IMR-90 (cell line): ENCODE measurements around the gene MAML3. TPM values are rescaled to one million over a fixed set of nuclear protein-coding genes. Genes with fewer than 3 reads are reported as not detected.

Source experiments
- ATAC-seq: fragments of 200-7000 bp; cut with Tn5 transposase; 2 replicates; pipeline ENCODE4 v1.9.1; 2020; ENCODE audit warnings: low read depth, mild to moderate bottlenecking, moderate library complexity
- BruUV-seq: library from RNA; stranded (reverse); fragments of 400-500 nt; replicated peaks from 2 replicates; lab custom pipeline; 2021; lab: Mats Ljungman, UMichigan
- CTCF ChIA-PET: fragments of 300-600 bp; formaldehyde crosslinking; extraction: SDS; loops from one replicate; lab custom pipeline; 2021; ENCODE audit warnings: antibody characterized with exemption; lab: Yijun Ruan, JAX
- POLR2A ChIA-PET: fragments of 300-600 bp; sonication (Branson Sonifier 250); formaldehyde crosslinking; loops from one replicate; lab custom pipeline; 2022; ENCODE audit warnings: antibody characterized with exemption; ENCODE audit not compliant: unreplicated experiment; lab: Charles Lee
- DNase-seq: peaks from one replicate; pipeline ENCODE4 v3.0.0; 2013
- H2AFZ ChIP-seq: replicated peaks from 2 replicates; pipeline ENCODE3; 2013; ENCODE audit warnings: low read length, mild to moderate bottlenecking; ENCODE audit not compliant: poor library complexity
- H2AK5ac ChIP-seq: 2 replicates; pipeline ENCODE4 v1.6.1; 2013; ENCODE audit warnings: low read depth, low read length, inconsistent platforms
- H2AK9ac ChIP-seq: replicated peaks from 2 replicates; pipeline ENCODE3; 2013; ENCODE audit warnings: mild to moderate bottlenecking, low read depth, low read length, moderate library complexity; ENCODE audit not compliant: poor library complexity
- H2BK120ac ChIP-seq: 2 replicates; pipeline ENCODE4 v1.6.1; 2013; ENCODE audit warnings: low read depth, low read length, inconsistent platforms
- H2BK15ac ChIP-seq: 3 replicates; pipeline ENCODE4 v1.6.1; 2013; ENCODE audit warnings: low read depth, low read length, inconsistent platforms
- H2BK20ac ChIP-seq: 2 replicates; pipeline ENCODE4 v1.6.1; 2013; ENCODE audit warnings: low read depth, mild to moderate bottlenecking, inconsistent platforms, low read length, moderate library complexity
- H2BK5ac ChIP-seq: 2 replicates; pipeline ENCODE4 v1.6.1; 2013; ENCODE audit warnings: mild to moderate bottlenecking, low read depth, low read length, inconsistent platforms; ENCODE audit not compliant: poor library complexity, severe bottlenecking
- H3K14ac ChIP-seq: replicated peaks from 2 replicates; pipeline ENCODE4 v1.6.1; 2013; ENCODE audit warnings: low read depth, low read length, inconsistent platforms
- H3K18ac ChIP-seq: 2 replicates; pipeline ENCODE4 v1.6.1; 2013; ENCODE audit warnings: low read depth, low read length, control low read depth
- H3K23ac ChIP-seq: 2 replicates; pipeline ENCODE4 v1.6.1; 2013; ENCODE audit warnings: low read depth, low read length, inconsistent platforms
- H3K27ac ChIP-seq: 2 replicates; pipeline ENCODE4 v1.5.1; 2013; ENCODE audit warnings: mild to moderate bottlenecking, control low read depth, low read length; ENCODE audit not compliant: insufficient read depth
- H3K27me3 ChIP-seq: 2 replicates; pipeline ENCODE4 v1.6.1; 2013; ENCODE audit warnings: low read length; ENCODE audit not compliant: control insufficient read depth, insufficient read depth
- H3K36me3 ChIP-seq: 2 replicates; pipeline ENCODE4 v1.6.1; 2013; ENCODE audit warnings: low read length, mixed read lengths; ENCODE audit not compliant: control insufficient read depth, insufficient read depth
- H3K4ac ChIP-seq: 2 replicates; pipeline ENCODE4 v1.6.1; 2013; ENCODE audit warnings: low read depth, low read length, inconsistent platforms
- H3K4me1 ChIP-seq: 2 replicates; pipeline ENCODE4 v1.6.1; 2013; ENCODE audit warnings: low read length, mixed read lengths; ENCODE audit not compliant: control insufficient read depth, insufficient read depth
- H3K4me2 ChIP-seq: 2 replicates; pipeline ENCODE4 v1.6.1; 2013; ENCODE audit warnings: low read depth, mild to moderate bottlenecking, control low read depth, low read length, moderate library complexity
- H3K4me3 ChIP-seq: 2 replicates; pipeline ENCODE4 v1.5.1; 2013; ENCODE audit warnings: low read depth, mild to moderate bottlenecking, control low read depth, low read length, moderate library complexity; ENCODE audit not compliant: insufficient read depth
- H3K56ac ChIP-seq: 2 replicates; pipeline ENCODE4 v1.6.1; 2013; ENCODE audit warnings: low read length, inconsistent platforms; ENCODE audit not compliant: insufficient read depth; ENCODE audit errors: extremely low read depth
- H3K79me1 ChIP-seq, 2 experiments: 2 replicates each; pipeline ENCODE4 v1.6.1; 2013; ENCODE audit warnings: low read length in 2 of 2, inconsistent platforms in 1 of 2, low read depth in 1 of 2
- H3K9ac ChIP-seq: 2 replicates; pipeline ENCODE4 v1.6.1; 2013; ENCODE audit warnings: low read depth, low read length, control low read depth
- H3K9me1 ChIP-seq: 2 replicates; pipeline ENCODE4 v1.6.1; 2013; ENCODE audit warnings: low read length, inconsistent platforms; ENCODE audit not compliant: insufficient read depth
- H3K9me3 ChIP-seq: 2 replicates; pipeline ENCODE4 v1.6.1; 2013; ENCODE audit warnings: low read length; ENCODE audit not compliant: control insufficient read depth, insufficient read depth
- H4K20me1 ChIP-seq: 2 replicates; pipeline ENCODE4 v1.6.1; 2013; ENCODE audit warnings: low read length, inconsistent platforms; ENCODE audit not compliant: insufficient read depth
- H4K5ac ChIP-seq: 2 replicates; pipeline ENCODE4 v1.6.1; 2013; ENCODE audit warnings: mild to moderate bottlenecking, low read depth, low read length, control low read depth
- H4K8ac ChIP-seq, 2 experiments: 2 replicates each; pipeline ENCODE4 v1.6.1; 2013; ENCODE audit warnings: low read depth in 2 of 2, low read length in 2 of 2, control low read depth in 1 of 2, inconsistent platforms in 1 of 2
- H4K91ac ChIP-seq: 2 replicates; pipeline ENCODE4 v1.6.1; 2013; ENCODE audit warnings: low read depth, low read length, inconsistent platforms; ENCODE audit not compliant: insufficient read depth
- BHLHE40 ChIP-seq: fragments of 150-350 bp; IDR thresholded peaks from 2 replicates; pipeline ENCODE4 v1.6.1; 2016; ENCODE audit warnings: mild to moderate bottlenecking, low read depth, low read length
- CEBPB ChIP-seq: IDR thresholded peaks from 2 replicates; pipeline ENCODE4 v1.6.1; 2012; ENCODE audit warnings: low read depth, low read length, improper control_type of control experiment
- CHD1 ChIP-seq: IDR thresholded peaks from 2 replicates; pipeline ENCODE4 v1.6.1; 2012; ENCODE audit warnings: low read depth, low read length, improper control_type of control experiment
- CTCF ChIP-seq: conservative IDR thresholded peaks from 2 replicates; pipeline ENCODE4 v1.5.1; 2012; ENCODE audit warnings: mild to moderate bottlenecking, low read depth, low read length, improper control_type of control experiment
- ELK1 ChIP-seq: fragments of 150-350 bp; IDR thresholded peaks from 2 replicates; pipeline ENCODE4 v1.6.1; 2016; ENCODE audit warnings: low read depth, mild to moderate bottlenecking, low read length, moderate library complexity, borderline replicate concordance
- FOS ChIP-seq: fragments of 150-350 bp; IDR thresholded peaks from 2 replicates; pipeline ENCODE4 v1.6.1; 2016; ENCODE audit warnings: low read depth, low read length
- MAFK ChIP-seq: IDR thresholded peaks from 2 replicates; pipeline ENCODE4 v1.6.1; 2012; ENCODE audit warnings: low read depth, low read length, improper control_type of control experiment
- MAZ ChIP-seq: IDR thresholded peaks from 2 replicates; pipeline ENCODE4 v1.6.1; 2012; ENCODE audit warnings: low read depth, mild to moderate bottlenecking, low read length, improper control_type of control experiment, moderate library complexity, borderline replicate concordance
- NFE2L2 ChIP-seq: fragments of 150-350 bp; IDR thresholded peaks from 2 replicates; pipeline ENCODE4 v1.6.1; 2016; ENCODE audit warnings: low read depth, mild to moderate bottlenecking, low read length
- POLR2A ChIP-seq: IDR thresholded peaks from 2 replicates; pipeline ENCODE4 v1.6.1; 2012; ENCODE audit warnings: mild to moderate bottlenecking, low read depth, low read length
- RAD21 ChIP-seq: IDR thresholded peaks from 2 replicates; pipeline ENCODE4 v1.6.1; 2012; ENCODE audit warnings: low read length, improper control_type of control experiment
- RCOR1 ChIP-seq: IDR thresholded peaks from 2 replicates; pipeline ENCODE4 v1.6.1; 2012; ENCODE audit warnings: mild to moderate bottlenecking, low read length, improper control_type of control experiment; ENCODE audit not compliant: insufficient replicate concordance
- RFX5 ChIP-seq: IDR thresholded peaks from 2 replicates; pipeline ENCODE4 v1.8.0; 2012; ENCODE audit warnings: low read depth, mild to moderate bottlenecking, low read length, moderate library complexity
- SMC3 ChIP-seq: fragments of 150-350 bp; IDR thresholded peaks from 2 replicates; pipeline ENCODE4 v1.6.1; 2016; ENCODE audit warnings: low read depth, mild to moderate bottlenecking, antibody characterized with exemption, low read length, moderate library complexity
- USF2 ChIP-seq: fragments of 150-350 bp; IDR thresholded peaks from 2 replicates; pipeline ENCODE4 v1.6.1; 2017; ENCODE audit warnings: mild to moderate bottlenecking, antibody characterized with exemption, low read length, low read depth
- WGBS, 2 experiments: methylation state at CpG; one replicate each; pipeline versions ENCODE4 v1.1.5 to v1.1.7; 2013; ENCODE audit warnings: missing lambda C conversion rate in 2 of 2; ENCODE audit not compliant: insufficient read length in 1 of 2; ENCODE audit errors: extremely low coverage in 2 of 2; 5-methylcytosine and 5-hydroxymethylcytosine counted together
- dilution Hi-C: fragments of 300-500 bp; cut with HindIII; formaldehyde crosslinking; loops from one replicate; pipeline ENCODE4 v1.14.3; 2018; ENCODE audit warnings: low sequenced_read_pairs; ENCODE audit not compliant: unreplicated experiment
- in situ Hi-C: fragments of 300-500 bp; cut with MboI; formaldehyde crosslinking; loops from 3 replicates; pipeline ENCODE4 v1.14.3; 2019; ENCODE audit warnings: low sequenced_read_pairs, inconsistent platforms, mixed read lengths
- intact Hi-C: fragments of 100-400 bp; cut with micrococcal nuclease; formaldehyde crosslinking; loops from 2 replicates; pipeline ENCODE4 v1.10.0; 2022
- polyA plus RNA-seq, 3 experiments: library from polyadenylated mRNA; depleted of rRNA; stranded (reverse); fragments of >200 nt; gene quantifications; 2 replicates each; pipeline ENCODE4 v1.2.3, GENCODE V29; 2012; ENCODE audit warnings: low replicate concordance in 1 of 3
- total RNA-seq: library from RNA; depleted of rRNA; stranded (reverse); fragments of >200 nt; gene quantifications from 2 replicates; pipeline ENCODE4 v1.2.3, GENCODE V29; 2012

MAML3 gene
- total and polyA plus RNA-seq, 2 of the 4 experiments (the other 2 are of a cell fraction): 0.90 to 1.7 TPM

GRCh38 chr4:139866276-139866962, 287.6 kb downstream of the MAML3 start:
- Histone ChIP-seq H2AK5ac (peak overlapping the region; percentile 56; the same call in 1 of the 2 replicates), H3K9ac (no peak overlapping the region), H3K4me2 (peak overlapping the region; percentile 21; the same call in 1 of the 2 replicates), H3K27ac (no peak overlapping the region), H3K9me3 (no peaks in the 10 kb centered on the region), H2AFZ (peak overlapping the region; percentile 62), H4K20me1 (no peaks in the 10 kb centered on the region), H2BK5ac (no peak overlapping the region), H2BK20ac (0 out of 2 replicates have a peak overlapping the region, but pooled peaks have one; percentile 4), H2AK9ac (no peak overlapping the region), H4K5ac (no peak overlapping the region), H2BK15ac (peak overlapping the region; percentile 42; the same call in 1 of the 3 replicates), H3K14ac (peak overlapping the region; percentile 33), H4K91ac (no peak overlapping the region), H2BK120ac (0 out of 2 replicates have a peak overlapping the region, but pooled peaks have one; percentile 3), H4K8ac (no peak overlapping the region), H3K4ac (no peak overlapping the region), H3K27me3 (no peaks in the 10 kb centered on the region), H3K23ac (peak overlapping the region; percentile 69; the same call in 1 of the 2 replicates), H3K9me1 (no peaks in the 10 kb centered on the region; the same call in 1 of the 2 replicates), H3K79me1 (no peaks in the 10 kb centered on the region; a peak in 1 of 4 replicates), H3K18ac (no peak overlapping the region), H3K4me3 (no peak overlapping the region), H3K56ac (no peak overlapping the region; the same call in 1 of the 2 replicates), H3K36me3 (no peaks in the 10 kb centered on the region), H3K4me1 (peaks cover 3% of the 10 kb centered on the region; the same call in 1 of the 2 replicates)
- WGBS, 2 experiments: 100% methylated on average over 2 of the region's 13 CpGs; no CpG with 5 or more reads in 1 of the 2 experiments
- in situ Hi-C loops: no loop called here
- ATAC-seq (no peak), DNase-seq (no peak)
- CTCF ChIA-PET: no interaction called here
- no TSS peak for BruUV-seq
- POLR2A ChIA-PET: no interaction called here
- intact Hi-C loops: no loop called here
- dilution Hi-C loops: no loop called here
- TF ChIP-seq CTCF: no peak
- TF ChIP-seq USF2: no peak
- TF ChIP-seq CEBPB: no peak
- TF ChIP-seq FOS: no peak
- TF ChIP-seq NFE2L2: no peak
- TF ChIP-seq RFX5: no peak
- TF ChIP-seq BHLHE40: no peak
- TF ChIP-seq MAZ: no peak
- TF ChIP-seq MAFK: no peak
- no peak for TF ChIP-seq POLR2A
- TF ChIP-seq ELK1: no peak
- no peak for TF ChIP-seq RAD21
- TF ChIP-seq SMC3: no peak
- TF ChIP-seq RCOR1: no peak
- no peak for TF ChIP-seq CHD1
